ENCODE measurements around the gene SETX.
"Not testable (repeated sequence)": the region's sequence is repeated elsewhere in the genome, so short reads cannot be mapped to it uniquely, and the experiment has no call there.

SETX gene

GRCh38 chr9:132384376-132384775 is 29.6 kb upstream of the SETX start:
- TF ChIP-seq CTCF (conservative IDR thresholded peaks at IDR 0.05), result no peak
- H3K27ac ChIP-seq, result no peak overlapping the region

- TF ChIP-seq CTCF (conservative IDR thresholded peaks at IDR 0.05), result no peak
- no peak overlapping the region for H3K27ac ChIP-seq
Measured at GRCh38 chr9:132383462-132383883, 28.7 kb upstream of the SETX start.

GRCh38 chr9:132381966-132382541 is 27.3 kb upstream of the SETX start:
- no peak for TF ChIP-seq CTCF (conservative IDR thresholded peaks at IDR 0.05)
- peak overlapping the region; percentile 59 for H3K27ac ChIP-seq

- H3K27ac ChIP-seq, result not testable (repeated sequence)
Measured at GRCh38 chr9:132378416-132378815, 23.6 kb upstream of the SETX start.

- H3K27ac ChIP-seq, result not testable (repeated sequence)
Measured at GRCh38 chr9:132377769-132378168, 23.0 kb upstream of the SETX start.

GRCh38 chr9:132372177-132373095 is 17.6 kb upstream of the SETX start:
- H3K27ac ChIP-seq, result peak overlapping the region; percentile 96
- no peak for TF ChIP-seq CTCF (conservative IDR thresholded peaks at IDR 0.05)

- no peak for TF ChIP-seq CTCF (conservative IDR thresholded peaks at IDR 0.05)
- H3K27ac ChIP-seq, result peak overlapping the region; percentile 96; the same call in 1 of the 2 replicates
Measured at GRCh38 chr9:132370592-132370991, 15.8 kb upstream of the SETX start.

GRCh38 chr9:132369421-132369820 is 14.6 kb upstream of the SETX start:
- no peak overlapping the region for H3K27ac ChIP-seq
- no peak for TF ChIP-seq CTCF (conservative IDR thresholded peaks at IDR 0.05)
